A549 (cell line): ENCODE measurements around the gene KHDRBS2.
A peak's percentile ranks its signal among the peaks of the same experiment; 100 is the strongest.

Source experiments
- CEBPB ChIP-seq, 2 experiments: fragments of >200 bp in 1 of 2; sonication (Bioruptor Twin) in 1 of 2; formaldehyde crosslinking in 1 of 2; IDR thresholded peaks; 2 replicates each; pipeline ENCODE4 v1.6.1; 2012 to 2016
- EP300 ChIP-seq, 2 experiments: fragments of >200 bp; sonication (Bioruptor Twin); formaldehyde crosslinking; IDR thresholded peaks; 2 replicates in 1 of 2; 3 replicates in 1 of 2; pipeline ENCODE4 v1.6.1; 2016 to 2017
- JUN ChIP-seq, 2 experiments: fragments of >200 bp; sonication (Bioruptor Twin); formaldehyde crosslinking; IDR thresholded peaks; 2 replicates in 1 of 2; 3 replicates in 1 of 2; pipeline ENCODE4 v1.6.1; 2016 to 2017
- MAFK ChIP-seq: fragments of 450-650 bp; IDR thresholded peaks from 2 replicates; pipeline ENCODE4 v1.6.1; 2014; ENCODE audit not compliant: partially characterized antibody
- TF ChIP-seq, protein P1 (sequence below): fragments of >200 bp; sonication (Bioruptor Twin); formaldehyde crosslinking; IDR thresholded peaks from 2 replicates; pipeline ENCODE4 v1.6.1; 2016
- TF ChIP-seq, protein P2 (sequence below): fragments of >200 bp; sonication (Bioruptor Twin); formaldehyde crosslinking; IDR thresholded peaks from 3 replicates; pipeline ENCODE4 v1.5.1; 2016
- TF ChIP-seq, protein P3 (sequence below): fragments of 450-650 bp; IDR thresholded peaks from 2 replicates; pipeline ENCODE4 v1.6.1; 2014; ENCODE audit warnings: antibody characterized with exemption

DNA sequence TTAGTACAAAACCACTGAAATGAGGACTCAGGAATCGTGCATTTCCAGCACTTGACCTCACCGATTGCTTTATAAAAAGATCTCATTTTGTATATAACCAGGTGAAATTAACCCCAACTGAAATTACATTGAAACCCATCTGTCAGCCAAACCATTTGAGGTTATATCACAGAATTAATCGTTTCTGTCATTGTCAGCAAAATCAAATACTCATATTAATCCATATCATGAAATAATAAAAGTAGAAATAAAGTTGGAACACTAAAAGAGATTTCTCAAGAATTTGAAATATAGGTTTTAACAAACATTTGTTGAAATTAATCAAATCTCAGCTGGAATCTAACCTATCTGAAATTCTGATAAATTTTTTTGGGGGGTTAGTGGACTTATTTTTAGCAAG is 23.7 kb downstream of the KHDRBS2 start:
- TF ChIP-seq CEBPB (IDR thresholded peaks at IDR 0.05) (no peak), JUN (IDR thresholded peaks at IDR 0.05) (no peak), EP300 (IDR thresholded peaks at IDR 0.05) (no peak), MAFK (peak; percentile 54)
- TF ChIP-seq, protein P1, sequence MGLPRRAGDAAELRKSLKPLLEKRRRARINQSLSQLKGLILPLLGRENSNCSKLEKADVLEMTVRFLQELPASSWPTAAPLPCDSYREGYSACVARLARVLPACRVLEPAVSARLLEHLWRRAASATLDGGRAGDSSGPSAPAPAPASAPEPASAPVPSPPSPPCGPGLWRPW, result no peak
- TF ChIP-seq, protein P2, sequence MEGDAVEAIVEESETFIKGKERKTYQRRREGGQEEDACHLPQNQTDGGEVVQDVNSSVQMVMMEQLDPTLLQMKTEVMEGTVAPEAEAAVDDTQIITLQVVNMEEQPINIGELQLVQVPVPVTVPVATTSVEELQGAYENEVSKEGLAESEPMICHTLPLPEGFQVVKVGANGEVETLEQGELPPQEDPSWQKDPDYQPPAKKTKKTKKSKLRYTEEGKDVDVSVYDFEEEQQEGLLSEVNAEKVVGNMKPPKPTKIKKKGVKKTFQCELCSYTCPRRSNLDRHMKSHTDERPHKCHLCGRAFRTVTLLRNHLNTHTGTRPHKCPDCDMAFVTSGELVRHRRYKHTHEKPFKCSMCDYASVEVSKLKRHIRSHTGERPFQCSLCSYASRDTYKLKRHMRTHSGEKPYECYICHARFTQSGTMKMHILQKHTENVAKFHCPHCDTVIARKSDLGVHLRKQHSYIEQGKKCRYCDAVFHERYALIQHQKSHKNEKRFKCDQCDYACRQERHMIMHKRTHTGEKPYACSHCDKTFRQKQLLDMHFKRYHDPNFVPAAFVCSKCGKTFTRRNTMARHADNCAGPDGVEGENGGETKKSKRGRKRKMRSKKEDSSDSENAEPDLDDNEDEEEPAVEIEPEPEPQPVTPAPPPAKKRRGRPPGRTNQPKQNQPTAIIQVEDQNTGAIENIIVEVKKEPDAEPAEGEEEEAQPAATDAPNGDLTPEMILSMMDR, result no peak
- TF ChIP-seq, protein P3, sequence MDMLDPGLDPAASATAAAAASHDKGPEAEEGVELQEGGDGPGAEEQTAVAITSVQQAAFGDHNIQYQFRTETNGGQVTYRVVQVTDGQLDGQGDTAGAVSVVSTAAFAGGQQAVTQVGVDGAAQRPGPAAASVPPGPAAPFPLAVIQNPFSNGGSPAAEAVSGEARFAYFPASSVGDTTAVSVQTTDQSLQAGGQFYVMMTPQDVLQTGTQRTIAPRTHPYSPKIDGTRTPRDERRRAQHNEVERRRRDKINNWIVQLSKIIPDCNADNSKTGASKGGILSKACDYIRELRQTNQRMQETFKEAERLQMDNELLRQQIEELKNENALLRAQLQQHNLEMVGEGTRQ, result no peak
